SK-N-SH (cell line): ENCODE results near the gene SLC25A33. TPM values are rescaled to one million over a fixed set of nuclear protein-coding genes. Genes with fewer than 3 reads are reported as not detected.

ENCODE experiments used
- CTCF ChIA-PET: fragments of 300-600, 350-600 bp; formaldehyde crosslinking; extraction: SDS; loops from one replicate; lab custom pipeline; 2021; lab: Yijun Ruan, JAX
- POLR2A ChIA-PET: fragments of 350-600 bp; sonication (Branson Sonifier 250); formaldehyde crosslinking; extraction: SDS; loops from one replicate; lab custom pipeline; 2020; ENCODE audit warnings: antibody characterized with exemption, inconsistent platforms; lab: Yijun Ruan, JAX
- DNase-seq: peaks from one replicate; pipeline ENCODE4 v3.0.0; 2012
- H2AFZ ChIP-seq: fragments of 200-600 bp; sonication (generic); 2 replicates; pipeline ENCODE4 v1.8.1; 2016; ENCODE audit warnings: antibody characterized with exemption, mild to moderate bottlenecking, low read depth
- H3F3A ChIP-seq: fragments of 200-600 bp; sonication (generic); replicated peaks from 2 replicates; pipeline ENCODE3; 2016; ENCODE audit warnings: antibody characterized with exemption, mild to moderate bottlenecking; ENCODE audit not compliant: insufficient read depth
- H3K27ac ChIP-seq, 2 experiments: fragments of 200-500 bp in 1 of 2; fragments of 200-600 bp in 1 of 2; sonication (Bioruptor generic) in 1 of 2; sonication (generic), shearing (Covaris generic) in 1 of 2; 2 replicates each; pipeline versions ENCODE4 v1.5.1 to v1.6.1; 2014 to 2016; ENCODE audit warnings: low read depth in 2 of 2, inconsistent platforms in 1 of 2, low read length in 1 of 2, mild to moderate bottlenecking in 1 of 2, mixed read lengths in 1 of 2
- H3K27me3 ChIP-seq: fragments of 200-600 bp; sonication (generic), shearing (Covaris generic); 2 replicates; pipeline ENCODE4 v1.6.1; 2016; ENCODE audit warnings: mixed run types; ENCODE audit not compliant: insufficient read depth
- H3K36me3 ChIP-seq, 2 experiments: fragments of 200-500 bp in 1 of 2; fragments of 200-600 bp in 1 of 2; sonication (Bioruptor generic) in 1 of 2; sonication (generic) in 1 of 2; replicated peaks in 1 of 2; 2 replicates each; pipeline versions ENCODE3 to v1.5.1; 2014 to 2016; ENCODE audit warnings: low read length in 1 of 2, mild to moderate bottlenecking in 1 of 2; ENCODE audit not compliant: insufficient read depth in 2 of 2, control insufficient read depth in 1 of 2
- H3K4me1 ChIP-seq, 2 experiments: fragments of 200-500 bp in 1 of 2; fragments of 200-600 bp in 1 of 2; sonication (Bioruptor generic) in 1 of 2; sonication (generic), shearing (Covaris generic) in 1 of 2; 2 replicates each; pipeline versions ENCODE4 v1.5.1 to v1.6.1; 2014 to 2016; ENCODE audit warnings: low read depth in 1 of 2, low read length in 1 of 2, mixed run types in 1 of 2; ENCODE audit not compliant: insufficient read depth in 2 of 2, control insufficient read depth in 1 of 2
- H3K4me2 ChIP-seq: fragments of 200-600 bp; sonication (generic), shearing (Covaris generic); 2 replicates; pipeline ENCODE4 v1.6.1; 2017; ENCODE audit warnings: mixed run types
- H3K4me3 ChIP-seq, 2 experiments: fragments of 200-500 bp in 1 of 2; fragments of 200-600 bp in 1 of 2; sonication (Bioruptor generic) in 1 of 2; sonication (generic), shearing (Covaris generic) in 1 of 2; 2 replicates each; pipeline versions ENCODE4 v1.5.1 to v1.8.1; 2014 to 2016; ENCODE audit warnings: low read depth in 2 of 2, inconsistent platforms in 1 of 2, low read length in 1 of 2, mild to moderate bottlenecking in 1 of 2, mixed read lengths in 1 of 2, moderate library complexity in 1 of 2
- H3K79me2 ChIP-seq: fragments of 200-600 bp; sonication (generic); 2 replicates; pipeline ENCODE4 v1.8.1; 2017; ENCODE audit warnings: mild to moderate bottlenecking; ENCODE audit not compliant: insufficient read depth
- H3K9ac ChIP-seq: fragments of 200-600 bp; sonication (generic); 2 replicates; pipeline ENCODE4 v1.6.1; 2017; ENCODE audit warnings: mixed run types
- H3K9me2 ChIP-seq: fragments of 200-600 bp; sonication (generic); 2 replicates; pipeline ENCODE4 v1.6.1; 2017; ENCODE audit warnings: mixed run types
- H3K9me3 ChIP-seq: fragments of 200-600 bp; sonication (generic); 2 replicates; pipeline ENCODE4 v1.6.1; 2017; ENCODE audit warnings: mixed run types, mild to moderate bottlenecking, moderate library complexity
- H4K20me1 ChIP-seq: fragments of 200-600 bp; sonication (generic); 2 replicates; pipeline ENCODE4 v1.6.1; 2017; ENCODE audit warnings: mild to moderate bottlenecking, mixed run types; ENCODE audit not compliant: insufficient read depth
- CHD2 ChIP-seq: fragments of 150-350 bp; IDR thresholded peaks from 2 replicates; pipeline ENCODE4 v1.6.1; 2018; ENCODE audit warnings: low read length; ENCODE audit not compliant: partially characterized antibody
- FOXJ3 ChIP-seq: sonication (generic); formaldehyde crosslinking; IDR thresholded peaks from 2 replicates; pipeline ENCODE4 v1.5.1; 2020; ENCODE audit warnings: mild to moderate bottlenecking, missing genetic modification reagents
- FOXM1 ChIP-seq: IDR thresholded peaks from 2 replicates; pipeline ENCODE4 v1.4.0; 2012; ENCODE audit warnings: low read depth, mild to moderate bottlenecking
- IRF3 ChIP-seq: fragments of 150-350 bp; IDR thresholded peaks from 2 replicates; pipeline ENCODE4 v1.6.1; 2016; ENCODE audit warnings: mild to moderate bottlenecking, low read depth, low read length
- JUND ChIP-seq: IDR thresholded peaks from 2 replicates; pipeline ENCODE4 v1.4.0; 2012
- MEF2A ChIP-seq: IDR thresholded peaks from 2 replicates; pipeline ENCODE4 v1.4.0; 2012; ENCODE audit warnings: low read depth, borderline replicate concordance
- NFIC ChIP-seq: IDR thresholded peaks from 2 replicates; pipeline ENCODE4 v1.4.0; 2012; ENCODE audit warnings: borderline replicate concordance
- NRF1 ChIP-seq: IDR thresholded peaks from 2 replicates; pipeline ENCODE4 v1.6.1; 2012; ENCODE audit warnings: low read depth, mild to moderate bottlenecking, low read length
- POLR2AphosphoS5 ChIP-seq: IDR thresholded peaks from 2 replicates; pipeline ENCODE4 v1.6.1; 2012; ENCODE audit warnings: low read depth, low read length
- RFX5 ChIP-seq: IDR thresholded peaks from 2 replicates; pipeline ENCODE4 v1.6.1; 2012; ENCODE audit warnings: mild to moderate bottlenecking, improper control_type of control experiment, low read length
- RXRA ChIP-seq: IDR thresholded peaks from 2 replicates; pipeline ENCODE4 v1.4.0; 2012; ENCODE audit warnings: low read depth, mild to moderate bottlenecking, borderline replicate concordance
- TAF1 ChIP-seq: IDR thresholded peaks from 2 replicates; pipeline ENCODE4 v1.6.1; 2012; ENCODE audit warnings: low read depth, mild to moderate bottlenecking, low read length, moderate library complexity, borderline replicate concordance
- TCF12 ChIP-seq: IDR thresholded peaks from 2 replicates; pipeline ENCODE4 v1.4.0; 2012
- USF1 ChIP-seq: IDR thresholded peaks from 2 replicates; pipeline ENCODE4 v1.4.0; 2012; ENCODE audit warnings: low read depth, borderline replicate concordance
- YY1 ChIP-seq: IDR thresholded peaks from 2 replicates; pipeline ENCODE4 v1.4.0; 2012; ENCODE audit warnings: low read depth, mild to moderate bottlenecking
- WGBS: methylation state at CpG from one replicate; pipeline ENCODE4 v1.1.6; 2017; ENCODE audit warnings: low lambda C conversion rate; 5-methylcytosine and 5-hydroxymethylcytosine counted together
- polyA plus RNA-seq, 3 experiments: library from polyadenylated mRNA; depleted of rRNA; stranded (reverse); fragments of >200 nt; gene quantifications; 2 replicates each; pipeline ENCODE4 v1.2.3, GENCODE V29; 2012
- TF ChIP-seq, protein P1 (sequence below): fragments of 200-600 bp; sonication (generic); IDR thresholded peaks from 2 replicates; pipeline ENCODE4 v1.6.1; 2017; ENCODE audit warnings: antibody characterized with exemption, mild to moderate bottlenecking, moderate library complexity
- TF ChIP-seq, protein P2 (sequence below): IDR thresholded peaks from 2 replicates; pipeline ENCODE4 v1.4.0; 2012; ENCODE audit warnings: low read depth, borderline replicate concordance
- TF ChIP-seq, protein P3 (sequence below): IDR thresholded peaks from 2 replicates; pipeline ENCODE4; 2012
- TF ChIP-seq, protein P4 (sequence below): fragments of 150-350 bp; IDR thresholded peaks from 2 replicates; pipeline ENCODE4 v1.6.1; 2017; ENCODE audit warnings: antibody characterized with exemption, low read length, low read depth, borderline replicate concordance

SLC25A33 gene
- polyA plus RNA-seq, 1 of the 3 experiments (the other 2 are of a cell fraction): 4.8 TPM

DNA sequence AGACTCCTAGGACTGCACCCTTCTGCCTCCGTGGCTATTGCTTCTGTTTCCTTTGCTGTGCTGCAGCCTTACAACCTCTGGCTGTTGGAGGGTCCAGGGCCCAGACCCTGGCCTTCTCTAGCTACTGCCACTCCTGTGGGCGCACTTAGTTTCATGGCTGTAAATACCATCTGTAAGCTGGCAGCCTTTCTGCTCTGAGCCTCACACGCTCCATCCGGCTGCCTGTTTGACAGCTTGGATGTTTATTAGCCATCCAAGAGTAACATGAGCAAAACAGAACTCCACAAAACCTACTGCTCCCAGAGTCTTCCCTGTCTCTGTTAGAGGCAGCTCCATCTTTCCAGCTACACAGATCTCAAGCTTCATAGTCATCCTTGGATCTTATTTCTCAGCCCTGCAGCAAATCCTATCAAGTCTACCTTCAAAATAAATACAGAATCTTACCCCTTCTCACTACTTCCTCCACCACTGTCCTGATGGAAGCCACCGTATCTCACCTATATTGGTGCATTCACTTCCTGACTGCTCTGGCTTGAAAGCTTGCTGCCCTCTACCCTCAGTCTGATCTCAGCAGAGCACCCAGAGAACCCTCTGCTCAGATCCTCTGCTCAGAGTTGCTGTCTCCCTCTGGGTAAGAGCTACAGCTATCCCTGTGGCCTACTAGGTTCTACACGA is 19.1 kb downstream of the SLC25A33 start:
- WGBS: 92% methylated on average over 6 of the region's 6 CpGs
- CTCF ChIA-PET: interaction anchor here (0.5 to 1.6 kb wide), 3 partner anchors 11 to 1347 kb away, joined by 3 to 5 read pairs (median 3); no protein-coding TSS in a partner anchor
- POLR2A ChIA-PET: no interaction called here

GRCh38 chr1:9558946-9559545 is 19.8 kb downstream of the SLC25A33 start:
- peaks cover 6 to 16% of the 10 kb centered on the region in 2 experiments for H3K36me3 ChIP-seq
- no peaks in the 10 kb centered on the region for H3K9me2 ChIP-seq
- H2AFZ ChIP-seq: no peak overlapping the region
- peaks cover 0 to 12% of the 10 kb centered on the region in 2 experiments; a peak in 2 of 4 replicates for H3K4me1 ChIP-seq
- H3K27me3 ChIP-seq: no peaks in the 10 kb centered on the region
- H3K9me3 ChIP-seq: no peaks in the 10 kb centered on the region
- CTCF ChIA-PET: interaction anchor here (0.5 to 1.6 kb wide), 4 partner anchors 9 to 1347 kb away, joined by 3 to 6 read pairs (median 6); no protein-coding TSS in a partner anchor
- peaks cover 14% of the 10 kb centered on the region for H3F3A ChIP-seq
- H3K9ac ChIP-seq: no peak overlapping the region
- no peak overlapping the region for H3K4me3 ChIP-seq
- no peak overlapping the region for H3K27ac ChIP-seq
- peaks cover 8% of the 10 kb centered on the region; the same call in 1 of the 2 replicates for H3K79me2 ChIP-seq
- 0 out of 2 replicates have a peak, but pooled peaks cover 5% of the 10 kb centered on the region for H4K20me1 ChIP-seq
- no peak for DNase-seq
- WGBS: 89% methylated on average over 11 of the region's 11 CpGs
- POLR2A ChIA-PET: no interaction called here
- no peak overlapping the region for H3K4me2 ChIP-seq
- TF ChIP-seq, protein P1, sequence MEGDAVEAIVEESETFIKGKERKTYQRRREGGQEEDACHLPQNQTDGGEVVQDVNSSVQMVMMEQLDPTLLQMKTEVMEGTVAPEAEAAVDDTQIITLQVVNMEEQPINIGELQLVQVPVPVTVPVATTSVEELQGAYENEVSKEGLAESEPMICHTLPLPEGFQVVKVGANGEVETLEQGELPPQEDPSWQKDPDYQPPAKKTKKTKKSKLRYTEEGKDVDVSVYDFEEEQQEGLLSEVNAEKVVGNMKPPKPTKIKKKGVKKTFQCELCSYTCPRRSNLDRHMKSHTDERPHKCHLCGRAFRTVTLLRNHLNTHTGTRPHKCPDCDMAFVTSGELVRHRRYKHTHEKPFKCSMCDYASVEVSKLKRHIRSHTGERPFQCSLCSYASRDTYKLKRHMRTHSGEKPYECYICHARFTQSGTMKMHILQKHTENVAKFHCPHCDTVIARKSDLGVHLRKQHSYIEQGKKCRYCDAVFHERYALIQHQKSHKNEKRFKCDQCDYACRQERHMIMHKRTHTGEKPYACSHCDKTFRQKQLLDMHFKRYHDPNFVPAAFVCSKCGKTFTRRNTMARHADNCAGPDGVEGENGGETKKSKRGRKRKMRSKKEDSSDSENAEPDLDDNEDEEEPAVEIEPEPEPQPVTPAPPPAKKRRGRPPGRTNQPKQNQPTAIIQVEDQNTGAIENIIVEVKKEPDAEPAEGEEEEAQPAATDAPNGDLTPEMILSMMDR: no peak
- TF ChIP-seq NRF1 (no peak), NFIC (no peak), FOXJ3 (no peak), USF1 (no peak), IRF3 (no peak), FOXM1 (no peak), POLR2AphosphoS5 (no peak), TCF12 (no peak), TAF1 (no peak), YY1 (no peak), RFX5 (no peak), RXRA (no peak), MEF2A (no peak), JUND (no peak)
- TF ChIP-seq, protein P2, sequence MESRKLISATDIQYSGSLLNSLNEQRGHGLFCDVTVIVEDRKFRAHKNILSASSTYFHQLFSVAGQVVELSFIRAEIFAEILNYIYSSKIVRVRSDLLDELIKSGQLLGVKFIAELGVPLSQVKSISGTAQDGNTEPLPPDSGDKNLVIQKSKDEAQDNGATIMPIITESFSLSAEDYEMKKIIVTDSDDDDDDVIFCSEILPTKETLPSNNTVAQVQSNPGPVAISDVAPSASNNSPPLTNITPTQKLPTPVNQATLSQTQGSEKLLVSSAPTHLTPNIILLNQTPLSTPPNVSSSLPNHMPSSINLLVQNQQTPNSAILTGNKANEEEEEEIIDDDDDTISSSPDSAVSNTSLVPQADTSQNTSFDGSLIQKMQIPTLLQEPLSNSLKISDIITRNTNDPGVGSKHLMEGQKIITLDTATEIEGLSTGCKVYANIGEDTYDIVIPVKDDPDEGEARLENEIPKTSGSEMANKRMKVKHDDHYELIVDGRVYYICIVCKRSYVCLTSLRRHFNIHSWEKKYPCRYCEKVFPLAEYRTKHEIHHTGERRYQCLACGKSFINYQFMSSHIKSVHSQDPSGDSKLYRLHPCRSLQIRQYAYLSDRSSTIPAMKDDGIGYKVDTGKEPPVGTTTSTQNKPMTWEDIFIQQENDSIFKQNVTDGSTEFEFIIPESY: no peak
- TF ChIP-seq, protein P3, sequence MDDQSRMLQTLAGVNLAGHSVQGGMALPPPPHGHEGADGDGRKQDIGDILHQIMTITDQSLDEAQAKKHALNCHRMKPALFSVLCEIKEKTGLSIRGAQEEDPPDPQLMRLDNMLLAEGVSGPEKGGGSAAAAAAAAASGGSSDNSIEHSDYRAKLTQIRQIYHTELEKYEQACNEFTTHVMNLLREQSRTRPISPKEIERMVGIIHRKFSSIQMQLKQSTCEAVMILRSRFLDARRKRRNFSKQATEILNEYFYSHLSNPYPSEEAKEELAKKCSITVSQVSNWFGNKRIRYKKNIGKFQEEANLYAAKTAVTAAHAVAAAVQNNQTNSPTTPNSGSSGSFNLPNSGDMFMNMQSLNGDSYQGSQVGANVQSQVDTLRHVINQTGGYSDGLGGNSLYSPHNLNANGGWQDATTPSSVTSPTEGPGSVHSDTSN: no peak
- TF ChIP-seq, protein P4, sequence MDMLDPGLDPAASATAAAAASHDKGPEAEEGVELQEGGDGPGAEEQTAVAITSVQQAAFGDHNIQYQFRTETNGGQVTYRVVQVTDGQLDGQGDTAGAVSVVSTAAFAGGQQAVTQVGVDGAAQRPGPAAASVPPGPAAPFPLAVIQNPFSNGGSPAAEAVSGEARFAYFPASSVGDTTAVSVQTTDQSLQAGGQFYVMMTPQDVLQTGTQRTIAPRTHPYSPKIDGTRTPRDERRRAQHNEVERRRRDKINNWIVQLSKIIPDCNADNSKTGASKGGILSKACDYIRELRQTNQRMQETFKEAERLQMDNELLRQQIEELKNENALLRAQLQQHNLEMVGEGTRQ: no peak

More for the DNA sequence above, 19.1 kb downstream of the SLC25A33 start:
- Histone ChIP-seq H3K36me3 (peaks cover 8 to 9% of the 10 kb centered on the region in 2 experiments), H3K27ac (no peak overlapping the region), H3K27me3 (no peaks in the 10 kb centered on the region), H3K9me3 (no peaks in the 10 kb centered on the region), H3K9me2 (no peaks in the 10 kb centered on the region), H2AFZ (no peak overlapping the region), H3F3A (peaks cover 14% of the 10 kb centered on the region), H3K9ac (no peak overlapping the region), H3K79me2 (peaks cover 13% of the 10 kb centered on the region; the same call in 1 of the 2 replicates), H3K4me2 (no peak overlapping the region), H3K4me3 (no peak overlapping the region), H3K4me1 (peaks cover 0 to 12% of the 10 kb centered on the region in 2 experiments; a peak in 2 of 4 replicates), H4K20me1 (0 out of 2 replicates have a peak, but pooled peaks cover 5% of the 10 kb centered on the region)
- TF ChIP-seq CHD2: no peak
- no peak for DNase-seq
